H1 (cell line): ENCODE measurements around the gene PDE1C. TPM values are rescaled to one million over a fixed set of nuclear protein-coding genes. Genes with fewer than 3 reads are reported as not detected.

ENCODE experiments used
- CTCF ChIA-PET: fragments of 300-600 bp; sonication (Branson Sonifier 250); formaldehyde crosslinking; loops from one replicate; lab custom pipeline; 2021; ENCODE audit not compliant: partially characterized antibody; lab: Charles Lee
- POLR2A ChIA-PET: fragments of 300-600 bp; sonication (Branson Sonifier 250); formaldehyde crosslinking; loops from one replicate; lab custom pipeline; 2021; ENCODE audit warnings: inconsistent platforms; ENCODE audit not compliant: partially characterized antibody; lab: Charles Lee
- DNase-seq, 2 experiments: peaks; one replicate each; pipeline versions ENCODE4 v3.0.0 to v3.0.0-alpha.2; 2010 to 2022; ENCODE audit warnings: low spot score in 2 of 2, low read depth in 1 of 2, mixed read lengths in 1 of 2
- FAIRE-seq: peaks from 2 replicates; lab custom pipeline; 2011; peaks lifted over from hg19 to GRCh38; lab: Jason Lieb, UNC
- H2AFZ ChIP-seq: 2 replicates; pipeline ENCODE4 v1.8.1; 2012; ENCODE audit warnings: low read length, inconsistent platforms
- H2AK5ac ChIP-seq: 2 replicates; pipeline ENCODE4 v1.6.1; 2013; ENCODE audit warnings: low read depth, low read length
- H2BK120ac ChIP-seq: replicated peaks from 2 replicates; pipeline ENCODE3; 2013; ENCODE audit warnings: low read depth, low read length, inconsistent platforms
- H2BK12ac ChIP-seq: 2 replicates; pipeline ENCODE4 v1.6.1; 2013; ENCODE audit warnings: low read depth, low read length
- H2BK15ac ChIP-seq: 2 replicates; pipeline ENCODE4 v1.6.1; 2013; ENCODE audit warnings: low read length
- H2BK20ac ChIP-seq: 2 replicates; pipeline ENCODE4 v1.6.1; 2013; ENCODE audit warnings: low read length
- H2BK5ac ChIP-seq: 2 replicates; pipeline ENCODE4 v1.6.1; 2013; ENCODE audit warnings: low read depth, low read length
- H3K14ac ChIP-seq: 2 replicates; pipeline ENCODE4 v1.6.1; 2013; ENCODE audit warnings: inconsistent platforms; ENCODE audit not compliant: insufficient read length
- H3K18ac ChIP-seq: 2 replicates; pipeline ENCODE4 v1.6.1; 2013; ENCODE audit warnings: low read length; ENCODE audit errors: extremely low read depth
- H3K23ac ChIP-seq: 2 replicates; pipeline ENCODE4 v1.6.1; 2013; ENCODE audit warnings: inconsistent platforms; ENCODE audit not compliant: insufficient read length
- H3K23me2 ChIP-seq: 2 replicates; pipeline ENCODE4 v1.6.1; 2013; ENCODE audit warnings: low read depth, low read length
- H3K27ac ChIP-seq: 2 replicates; pipeline ENCODE4 v1.6.1; 2011; ENCODE audit warnings: low read depth, low read length, inconsistent platforms
- H3K27me3 ChIP-seq, 4 experiments: replicated peaks in 1 of 4; 1 replicate in 1 of 4; 2 replicates in 3 of 4; pipeline versions ENCODE4 v1.6.1 to v1.8.1; 2011 to 2013; ENCODE audit warnings: low read length in 3 of 4, mild to moderate bottlenecking in 3 of 4, inconsistent platforms in 2 of 4, mixed read lengths in 2 of 4, moderate library complexity in 1 of 4; ENCODE audit not compliant: control insufficient read depth in 3 of 4, insufficient read depth in 3 of 4; ENCODE audit errors: extremely low read depth in 1 of 4
- H3K36me3 ChIP-seq, 4 experiments: 2 replicates each; pipeline versions ENCODE4 v1.6.1 to v1.8.1; 2011 to 2013; ENCODE audit warnings: mild to moderate bottlenecking in 4 of 4, low read length in 3 of 4, moderate library complexity in 2 of 4, control low read depth in 1 of 4, inconsistent platforms in 1 of 4; ENCODE audit not compliant: insufficient read depth in 4 of 4, control insufficient read depth in 2 of 4
- H3K4ac ChIP-seq: replicated peaks from 2 replicates; pipeline ENCODE3; 2013; ENCODE audit warnings: low read length, low read depth, mixed read lengths, inconsistent platforms; ENCODE audit not compliant: insufficient read length
- H3K4me1 ChIP-seq, 4 experiments: replicated peaks in 1 of 4; 1 replicate in 1 of 4; 2 replicates in 3 of 4; pipeline versions ENCODE4 v1.6.1 to v1.8.1; 2011 to 2013; ENCODE audit warnings: low read length in 3 of 4, inconsistent platforms in 2 of 4, mixed read lengths in 1 of 4; ENCODE audit not compliant: insufficient read depth in 4 of 4, control insufficient read depth in 3 of 4
- H3K4me2 ChIP-seq, 2 experiments: 2 replicates each; pipeline versions ENCODE4 v1.6.1 to v1.8.1; 2011 to 2013; ENCODE audit warnings: low read depth in 2 of 2, low read length in 2 of 2, control low read depth in 1 of 2, inconsistent platforms in 1 of 2, mild to moderate bottlenecking in 1 of 2; ENCODE audit not compliant: insufficient read depth in 1 of 2
- H3K4me3 ChIP-seq, 4 experiments: fragments of 200-600, 300-600 bp in 1 of 4; sonication (generic), shearing (Covaris generic), sonication (Bioruptor Twin) in 1 of 4; 2 replicates each; pipeline versions ENCODE4 v1.5.1 to v1.8.1; 2011 to 2016; ENCODE audit warnings: low read length in 4 of 4, low read depth in 3 of 4, control low read depth in 2 of 4, inconsistent platforms in 2 of 4, mild to moderate bottlenecking in 2 of 4, mixed read lengths in 1 of 4, moderate library complexity in 1 of 4; ENCODE audit not compliant: insufficient read depth in 2 of 4; ENCODE audit errors: extremely low read depth in 1 of 4
- H3K56ac ChIP-seq: replicated peaks from 2 replicates; pipeline ENCODE3; 2013; ENCODE audit warnings: low read depth, mild to moderate bottlenecking, mixed read lengths, low read length, inconsistent platforms; ENCODE audit not compliant: insufficient read length
- H3K79me1 ChIP-seq: 2 replicates; pipeline ENCODE4 v1.6.1; 2013; ENCODE audit warnings: low read depth, low read length, control low read depth
- H3K79me2 ChIP-seq, 2 experiments: 2 replicates each; pipeline versions ENCODE4 v1.6.1 to v1.8.1; 2012 to 2013; ENCODE audit warnings: low read length in 2 of 2, mild to moderate bottlenecking in 2 of 2, inconsistent platforms in 1 of 2; ENCODE audit not compliant: insufficient read depth in 2 of 2, control insufficient read depth in 1 of 2
- H3K9ac ChIP-seq, 4 experiments: replicated peaks in 1 of 4; 1 replicate in 1 of 4; 2 replicates in 3 of 4; pipeline versions ENCODE4 v1.6.1 to v1.8.1; 2011 to 2013; ENCODE audit warnings: low read depth in 3 of 4, low read length in 3 of 4, control low read depth in 2 of 4, mild to moderate bottlenecking in 2 of 4, moderate library complexity in 2 of 4, inconsistent platforms in 1 of 4; ENCODE audit errors: extremely low read depth in 1 of 4
- H3K9me3 ChIP-seq, 2 experiments: 2 replicates each; pipeline versions ENCODE4 v1.6.1 to v1.8.1; 2012 to 2013; ENCODE audit warnings: mild to moderate bottlenecking in 2 of 2, moderate library complexity in 2 of 2, control low read depth in 1 of 2, inconsistent platforms in 1 of 2, low read depth in 1 of 2, low read length in 1 of 2, mixed read lengths in 1 of 2; ENCODE audit not compliant: insufficient read depth in 2 of 2
- H4K20me1 ChIP-seq, 2 experiments: replicated peaks in 1 of 2; 2 replicates each; pipeline versions ENCODE3 to v1.8.1; 2011 to 2013; ENCODE audit warnings: inconsistent platforms in 2 of 2, low read length in 2 of 2, mild to moderate bottlenecking in 1 of 2; ENCODE audit not compliant: insufficient read depth in 2 of 2, control insufficient read depth in 1 of 2
- H4K5ac ChIP-seq: 2 replicates; pipeline ENCODE4 v1.6.1; 2013; ENCODE audit warnings: low read length, low read depth, mixed read lengths, inconsistent platforms; ENCODE audit not compliant: insufficient read length
- H4K8ac ChIP-seq: 2 replicates; pipeline ENCODE4 v1.8.0; 2013; ENCODE audit warnings: mild to moderate bottlenecking, moderate library complexity, low read length, inconsistent platforms; ENCODE audit not compliant: insufficient read depth; ENCODE audit errors: extremely low read depth
- H4K91ac ChIP-seq: replicated peaks from 2 replicates; pipeline ENCODE3; 2013; ENCODE audit warnings: low read length, mixed read lengths, inconsistent platforms; ENCODE audit not compliant: insufficient read length
- CBX8 ChIP-seq: fragments of 300-800, 300-1000 bp; sonication (generic); IDR thresholded peaks from 2 replicates; pipeline ENCODE4 v1.7.1; 2016; ENCODE audit warnings: low read depth, low read length, borderline replicate concordance
- CHD2 ChIP-seq: IDR thresholded peaks from 2 replicates; pipeline ENCODE4 v1.6.1; 2012; ENCODE audit warnings: low read length, improper control_type of control experiment
- GABPA ChIP-seq: IDR thresholded peaks from 2 replicates; pipeline ENCODE4 v1.6.1; 2011; ENCODE audit warnings: mild to moderate bottlenecking, low read length, moderate library complexity, borderline replicate concordance; ENCODE audit not compliant: insufficient read depth
- JUND ChIP-seq: IDR thresholded peaks from 2 replicates; pipeline ENCODE4 v1.6.1; 2011; ENCODE audit warnings: mild to moderate bottlenecking, improper control_type of control experiment, low read length
- MAFK ChIP-seq: IDR thresholded peaks from 2 replicates; pipeline ENCODE4 v1.6.1; 2012; ENCODE audit warnings: low read depth, mild to moderate bottlenecking, improper control_type of control experiment, low read length
- TBP ChIP-seq: IDR thresholded peaks from 2 replicates; pipeline ENCODE4 v1.6.1; 2011; ENCODE audit warnings: low read depth, low read length, improper control_type of control experiment
- WGBS, 2 experiments: shearing (Covaris generic) in 1 of 2; methylation state at CpG; one replicate each; pipeline versions ENCODE4 v1.1.6 to v1.1.7; 2013 to 2015; ENCODE audit warnings: low lambda C conversion rate in 2 of 2, mixed read lengths in 2 of 2, inconsistent platforms in 1 of 2, low coverage in 1 of 2, missing lambda C conversion rate in 1 of 2; ENCODE audit not compliant: insufficient replicate concordance in 2 of 2, insufficient coverage in 1 of 2, insufficient read length in 1 of 2; ENCODE audit errors: extremely low coverage in 1 of 2, missing lambda C conversion rate in 1 of 2; 5-methylcytosine and 5-hydroxymethylcytosine counted together
- polyA plus RNA-seq, 7 experiments: library from polyadenylated mRNA; depleted of rRNA in 3 of 7; stranded (reverse) in 5 of 7; unstranded in 2 of 7; fragments of >200 nt in 5 of 7; fragments of 200-250 nt in 2 of 7; gene quantifications; 1 replicate in 5 of 7; 2 replicates in 1 of 7; 4 replicates in 1 of 7; pipeline versions ENCODE4 v1.2.1 to v1.2.3, GENCODE V29; 2011 to 2013; ENCODE audit warnings: missing spikeins in 2 of 7, mixed read lengths in 2 of 7
- total RNA-seq: library from RNA; stranded (reverse); fragmentation: NEBNext Ultra II Directional; extraction: Animal tissue kit (Norgen Biotek cat#: 25700); gene quantifications from 2 replicates; pipeline ENCODE4 v1.2.1, GENCODE V29; 2021

PDE1C gene
- total and polyA plus RNA-seq, 2 of the 8 experiments (the other 6 are each of a cell fraction or from before 2014, with no cell fraction given) = 0.11 to 1.1 TPM

- Histone ChIP-seq H3K9ac (no peak overlapping the region), H3K4me1 (no peaks in the 10 kb centered on the region), H3K79me1 (no peaks in the 10 kb centered on the region), H3K79me2 (no peaks in the 10 kb centered on the region), H4K8ac (no peak overlapping the region), H4K5ac (no peak overlapping the region), H3K9me3 (no peaks in the 10 kb centered on the region), H3K4ac (no peak overlapping the region), H2BK20ac (no peak overlapping the region), H2BK120ac (no peak overlapping the region), H4K91ac (no peak overlapping the region), H3K4me2 (no peak overlapping the region), H2BK5ac (no peak overlapping the region), H3K14ac (no peak overlapping the region), H3K23me2 (no peaks in the 10 kb centered on the region; the same call in 1 of the 2 replicates), H2AK5ac (no peak overlapping the region), H2AFZ (no peak overlapping the region), H3K27ac (no peak overlapping the region), H3K18ac (no peak overlapping the region), H3K23ac (no peak overlapping the region), H3K36me3 (no peaks in the 10 kb centered on the region), H3K27me3 (peaks cover 0 to 1% (median 0%) of the 10 kb centered on the region in 4 experiments; a peak in 2 of 7 replicates), H2BK12ac (no peak overlapping the region), H4K20me1 (no peaks in the 10 kb centered on the region), H2BK15ac (no peak overlapping the region), H3K56ac (no peak overlapping the region), H3K4me3 (no peak overlapping the region)
- DNase-seq (no peak), FAIRE-seq (no peak)
- WGBS, 2 experiments = 86% methylated on average over 2 of the region's 2 CpGs; no CpG with 5 or more reads in 1 of the 2 experiments
- ChIA-PET POLR2A (no interaction called here), CTCF (interaction anchor here (0.8 to 1.4 kb wide), 5 partner anchors 16 to 242 kb away, joined by 3 to 4 read pairs (median 3); no protein-coding TSS in a partner anchor)
- TF ChIP-seq GABPA = no peak
- TF ChIP-seq MAFK = no peak
- TF ChIP-seq CHD2 = no peak
- TF ChIP-seq CBX8 = no peak
- no peak for TF ChIP-seq JUND
- TF ChIP-seq TBP = no peak
Measured at GRCh38 chr7:31922848-31923247, 147.4 kb downstream of the PDE1C start.
